RCC 7860 (cell line): ENCODE results near the gene GATA2.

Source experiments
- DNase-seq: peaks from one replicate; pipeline ENCODE4 v3.0.0-alpha.2; 2015; ENCODE audit warnings: low spot score
- FAIRE-seq: peaks from 2 replicates; lab custom pipeline; 2012; peaks lifted over from hg19 to GRCh38; lab: Jason Lieb, UNC

The GATA2 gene

GRCh38 chr3:128476659-128477058 lies 16.3 kb downstream of the GATA2 start:
- DNase-seq (no peak), FAIRE-seq (no peak)

GRCh38 chr3:128475355-128475754 lies 17.6 kb downstream of the GATA2 start:
- DNase-seq (no peak), FAIRE-seq (no peak)

- no peak for FAIRE-seq
- no peak for DNase-seq
These were observed 19.3 kb downstream of the GATA2 start for GRCh38 chr3:128473737-128474136.

GRCh38 chr3:128473180-128473519 lies 19.9 kb downstream of the GATA2 start:
- DNase-seq: no peak
- FAIRE-seq: no peak

- FAIRE-seq: no peak
These were observed 20.4 kb downstream of the GATA2 start for GRCh38 chr3:128472449-128473179.

GRCh38 chr3:128471720-128472119 lies 21.3 kb downstream of the GATA2 start:
- no peak for DNase-seq
- FAIRE-seq: no peak

More at GRCh38 chr3:128472449-128473179, 20.4 kb downstream of the GATA2 start:
- DNase-seq: no peak

GRCh38 chr3:128471110-128471509 lies 21.9 kb downstream of the GATA2 start:
- FAIRE-seq: no peak
- DNase-seq: no peak

- DNase-seq: no peak
- no peak for FAIRE-seq
These were observed 22.7 kb downstream of the GATA2 start for GRCh38 chr3:128470134-128470899.

- no peak for FAIRE-seq
- no peak for DNase-seq
These were observed 23.4 kb downstream of the GATA2 start for GRCh38 chr3:128469556-128469955.

- DNase-seq (no peak), FAIRE-seq (no peak)
These were observed 24.0 kb downstream of the GATA2 start for GRCh38 chr3:128468791-128469527.

GRCh38 chr3:128468285-128468790 lies 24.7 kb downstream of the GATA2 start:
- FAIRE-seq: no peak
- no peak for DNase-seq

GRCh38 chr3:128466840-128467541 lies 26.0 kb downstream of the GATA2 start, which contains the start of gene DNAJB8:
TSS of gene DNAJB8 (minus strand) at chr3:128466890. CDS start at chr3:128463245, 3,645 bp downstream.
- FAIRE-seq: no peak

GRCh38 chr3:128464702-128465101 lies 28.3 kb downstream of the GATA2 start:
- FAIRE-seq: no peak

More at GRCh38 chr3:128466840-128467541, 26.0 kb downstream of the GATA2 start, which contains the start of gene DNAJB8:
- DNase-seq: no peak

GRCh38 chr3:128464188-128464587 lies 28.8 kb downstream of the GATA2 start:
- DNase-seq: no peak
- no peak for FAIRE-seq

More at GRCh38 chr3:128464702-128465101, 28.3 kb downstream of the GATA2 start:
- no peak for DNase-seq

- no peak for FAIRE-seq
These were observed 29.2 kb downstream of the GATA2 start for GRCh38 chr3:128463771-128464170.

GRCh38 chr3:128463354-128463753 lies 29.6 kb downstream of the GATA2 start:
- FAIRE-seq: no peak

More at GRCh38 chr3:128463771-128464170, 29.2 kb downstream of the GATA2 start:
- no peak for DNase-seq

GRCh38 chr3:128462931-128463330 lies 30.1 kb downstream of the GATA2 start:
- DNase-seq: no peak
- FAIRE-seq: no peak

More at GRCh38 chr3:128463354-128463753, 29.6 kb downstream of the GATA2 start:
- DNase-seq: no peak

GRCh38 chr3:128462341-128462910 lies 30.6 kb downstream of the GATA2 start:
- no peak for DNase-seq
- FAIRE-seq: no peak

- FAIRE-seq: no peak
- no peak for DNase-seq
These were observed 31.3 kb downstream of the GATA2 start for GRCh38 chr3:128461731-128462130.

- FAIRE-seq (no peak), DNase-seq (no peak)
These were observed 33.6 kb downstream of the GATA2 start for GRCh38 chr3:128459461-128459820.
